Skeletal muscle tissue (tissue), 4 donors: ENCODE data around the gene EPHB3. TPM values are rescaled to one million over a fixed set of nuclear protein-coding genes. Genes with fewer than 3 reads are reported as not detected.
"Not testable (repeated sequence)": the region's sequence is repeated elsewhere in the genome, so short reads cannot be mapped to it uniquely, and the experiment has no call there.

Source experiments
- H3K27ac ChIP-seq: one replicate; pipeline ENCODE4 v1.7.0; 2013; ENCODE audit warnings: mild to moderate bottlenecking, low read depth, low read length, inconsistent platforms
- H3K27me3 ChIP-seq, 3 donors: one replicate each; pipeline ENCODE4 v1.7.0; 2013; ENCODE audit warnings: low read length in 3 of 3; ENCODE audit not compliant: control insufficient read depth in 3 of 3, insufficient read depth in 3 of 3
- H3K36me3 ChIP-seq, 3 donors: one replicate each; pipeline ENCODE4 v1.7.0; 2013; ENCODE audit warnings: low read length in 3 of 3; ENCODE audit not compliant: control insufficient read depth in 3 of 3, insufficient read depth in 3 of 3
- H3K4me1 ChIP-seq, 3 donors: one replicate each; pipeline ENCODE4 v1.7.0; 2013; ENCODE audit warnings: low read length in 3 of 3, mild to moderate bottlenecking in 3 of 3; ENCODE audit not compliant: control insufficient read depth in 3 of 3, insufficient read depth in 3 of 3
- H3K4me3 ChIP-seq, 3 donors: one replicate each; pipeline ENCODE4 v1.7.0; 2013; ENCODE audit warnings: low read length in 3 of 3
- H3K9ac ChIP-seq, 3 donors: one replicate each; pipeline ENCODE4 v1.7.0; 2013; ENCODE audit warnings: low read length in 3 of 3, mild to moderate bottlenecking in 3 of 3, moderate library complexity in 2 of 3, low read depth in 1 of 3
- H3K9me3 ChIP-seq, 3 donors: one replicate each; pipeline ENCODE4 v1.7.0; 2013; ENCODE audit warnings: low read length in 3 of 3; ENCODE audit not compliant: control insufficient read depth in 3 of 3
- total RNA-seq: library from RNA; depleted of rRNA; stranded (reverse); fragments of >200 nt; gene quantifications from one replicate; pipeline ENCODE4 v1.2.3, GENCODE V29; 2014
- donor health status: Osteomylitis.

EPHB3 gene
- total RNA-seq, 1 donor from 2014 or later, result 27.7 TPM

- H3K9me3 ChIP-seq, H3K4me3 ChIP-seq, H3K27ac ChIP-seq, H3K9ac ChIP-seq, H3K27me3 ChIP-seq, H3K36me3 ChIP-seq: not testable (repeated sequence)
- peaks cover 10 to 16% (median 11%) of the 10 kb centered on the region in 3 donors for H3K4me1 ChIP-seq
Observed at GRCh38 chr3:184617306-184617705, 55.7 kb downstream of the EPHB3 start.

- no peaks in the 10 kb centered on the region for H3K36me3 ChIP-seq
- peaks cover 0 to 3% (median 0%) of the 10 kb centered on the region in 3 donors for H3K27me3 ChIP-seq
- no peak overlapping the region for H3K27ac ChIP-seq
- no peaks in the 10 kb centered on the region for H3K9me3 ChIP-seq
- H3K9ac ChIP-seq, result no peak overlapping the region
- peaks cover 10 to 16% (median 11%) of the 10 kb centered on the region in 3 donors for H3K4me1 ChIP-seq
- no peak overlapping the region for H3K4me3 ChIP-seq
Observed at GRCh38 chr3:184618811-184619210, 57.2 kb downstream of the EPHB3 start.

- no peak overlapping the region for H3K4me3 ChIP-seq
- H3K27ac ChIP-seq, result no peak overlapping the region
- H3K27me3 ChIP-seq, result peaks cover 0 to 3% (median 0%) of the 10 kb centered on the region in 3 donors
- H3K9me3 ChIP-seq, result no peaks in the 10 kb centered on the region
- H3K4me1 ChIP-seq, result peaks cover 10 to 16% (median 11%) of the 10 kb centered on the region in 3 donors
- H3K36me3 ChIP-seq, result no peaks in the 10 kb centered on the region
- no peak overlapping the region for H3K9ac ChIP-seq
Observed at GRCh38 chr3:184619369-184619768, 57.8 kb downstream of the EPHB3 start.

- peak overlapping the region; percentile 13 for H3K27ac ChIP-seq
- peaks cover 10 to 16% (median 11%) of the 10 kb centered on the region in 3 donors for H3K4me1 ChIP-seq
- H3K9ac ChIP-seq, result peak overlapping the region in 1 of 3 donors; percentile 33
- H3K36me3 ChIP-seq, result no peaks in the 10 kb centered on the region
- H3K9me3 ChIP-seq, result no peaks in the 10 kb centered on the region
- peaks cover 0 to 3% (median 0%) of the 10 kb centered on the region in 3 donors for H3K27me3 ChIP-seq
- H3K4me3 ChIP-seq, result no peak overlapping the region
Observed at GRCh38 chr3:184619787-184620430, 58.3 kb downstream of the EPHB3 start.

- H3K9me3 ChIP-seq, result no peaks in the 10 kb centered on the region
- H3K36me3 ChIP-seq, result no peaks in the 10 kb centered on the region
- no peak overlapping the region for H3K4me3 ChIP-seq
- H3K27ac ChIP-seq, result peak overlapping the region; percentile 13
- no peak overlapping the region for H3K9ac ChIP-seq
- peaks cover 10 to 16% (median 11%) of the 10 kb centered on the region in 3 donors for H3K4me1 ChIP-seq
- peaks cover 0 to 3% (median 0%) of the 10 kb centered on the region in 3 donors for H3K27me3 ChIP-seq
Observed at GRCh38 chr3:184620475-184621119, 59.0 kb downstream of the EPHB3 start.

GRCh38 chr3:184622156-184622555 lies 60.6 kb downstream of the EPHB3 start:
- not testable (repeated sequence) for H3K36me3 ChIP-seq, H3K9me3 ChIP-seq, H3K27ac ChIP-seq, H3K9ac ChIP-seq, H3K27me3 ChIP-seq, H3K4me3 ChIP-seq
- H3K4me1 ChIP-seq, result peaks cover 10 to 16% (median 11%) of the 10 kb centered on the region in 3 donors

GRCh38 chr3:184626923-184627322 lies 65.3 kb downstream of the EPHB3 start:
- Histone ChIP-seq H3K4me1 (no peaks in the 10 kb centered on the region), H3K9me3 (no peaks in the 10 kb centered on the region), H3K9ac (no peak overlapping the region), H3K27ac (peak overlapping the region; percentile 3), H3K27me3 (no peaks in the 10 kb centered on the region), H3K4me3 (no peak overlapping the region), H3K36me3 (no peaks in the 10 kb centered on the region)

GRCh38 chr3:184629555-184630160 lies 68.1 kb downstream of the EPHB3 start:
- no peak overlapping the region for H3K27ac ChIP-seq
- H3K9me3 ChIP-seq, result no peaks in the 10 kb centered on the region
- no peaks in the 10 kb centered on the region for H3K4me1 ChIP-seq
- H3K4me3 ChIP-seq, result no peak overlapping the region
- peaks cover 0 to 2% (median 0%) of the 10 kb centered on the region in 3 donors for H3K27me3 ChIP-seq
- no peak overlapping the region for H3K9ac ChIP-seq
- no peaks in the 10 kb centered on the region for H3K36me3 ChIP-seq

- Histone ChIP-seq H3K27me3 (peaks cover 0 to 7% (median 2%) of the 10 kb centered on the region in 3 donors), H3K9me3 (no peaks in the 10 kb centered on the region), H3K9ac (no peak overlapping the region), H3K4me3 (no peak overlapping the region), H3K27ac (no peak overlapping the region), H3K36me3 (no peaks in the 10 kb centered on the region), H3K4me1 (no peaks in the 10 kb centered on the region)
Observed at GRCh38 chr3:184630861-184631471, 69.4 kb downstream of the EPHB3 start.

GRCh38 chr3:184631472-184631861 lies 69.9 kb downstream of the EPHB3 start:
- Histone ChIP-seq H3K27me3 (peaks cover 0 to 7% (median 2%) of the 10 kb centered on the region in 3 donors), H3K4me1 (no peaks in the 10 kb centered on the region), H3K4me3 (no peak overlapping the region), H3K27ac (no peak overlapping the region), H3K36me3 (no peaks in the 10 kb centered on the region), H3K9me3 (no peaks in the 10 kb centered on the region), H3K9ac (no peak overlapping the region)
